Amygdala (tissue), 56 donors: ENCODE data around the gene PPP1R1A.
A peak's percentile ranks its signal among the peaks of the same experiment; 100 is the strongest.

ENCODE experiments used
- DNase-seq, 56 donors: peaks; one replicate each; lab custom pipeline; 2025; lab: John Stamatoyannopoulos, UW

The PPP1R1A gene, protein sequence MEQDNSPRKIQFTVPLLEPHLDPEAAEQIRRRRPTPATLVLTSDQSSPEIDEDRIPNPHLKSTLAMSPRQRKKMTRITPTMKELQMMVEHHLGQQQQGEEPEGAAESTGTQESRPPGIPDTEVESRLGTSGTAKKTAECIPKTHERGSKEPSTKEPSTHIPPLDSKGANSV

GRCh38 chr12:54588110-54588889, at the start of gene PPP1R1A:
Gene PPP1R1A, minus strand, starts transcription at chr12:54588659. Its CDS starts 171 bp downstream, at chr12:54588488.
- peak in 16 of 56 donors; percentile 5 to 44 (median 28) for DNase-seq

DNA sequence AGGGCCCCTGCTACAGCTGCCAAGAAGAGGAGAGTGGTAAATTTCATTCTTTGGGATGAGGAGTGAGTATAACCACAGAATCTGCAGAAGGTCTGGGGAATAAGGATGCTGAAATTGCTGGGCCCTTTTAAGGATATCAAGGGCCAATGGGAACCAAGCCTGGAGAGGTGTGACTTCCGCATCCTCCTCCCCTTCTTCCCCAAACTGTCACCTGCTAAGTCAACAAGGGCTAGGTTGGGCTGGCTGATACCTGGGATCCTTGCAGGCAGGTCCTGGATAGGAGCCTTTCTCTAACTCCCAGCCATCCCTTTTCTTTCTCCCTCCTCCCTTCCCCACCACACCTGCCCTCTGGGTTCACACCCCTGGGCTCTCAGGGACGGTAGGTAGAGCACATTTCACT, 46.3 kb upstream of the PPP1R1A start, which contains the start of gene LACRT:
Gene LACRT (minus strand): TSS at position 101 of the 400 bp plus-strand sequence. CDS start 54 bp downstream, at position 47.
- no peak for DNase-seq

DNA sequence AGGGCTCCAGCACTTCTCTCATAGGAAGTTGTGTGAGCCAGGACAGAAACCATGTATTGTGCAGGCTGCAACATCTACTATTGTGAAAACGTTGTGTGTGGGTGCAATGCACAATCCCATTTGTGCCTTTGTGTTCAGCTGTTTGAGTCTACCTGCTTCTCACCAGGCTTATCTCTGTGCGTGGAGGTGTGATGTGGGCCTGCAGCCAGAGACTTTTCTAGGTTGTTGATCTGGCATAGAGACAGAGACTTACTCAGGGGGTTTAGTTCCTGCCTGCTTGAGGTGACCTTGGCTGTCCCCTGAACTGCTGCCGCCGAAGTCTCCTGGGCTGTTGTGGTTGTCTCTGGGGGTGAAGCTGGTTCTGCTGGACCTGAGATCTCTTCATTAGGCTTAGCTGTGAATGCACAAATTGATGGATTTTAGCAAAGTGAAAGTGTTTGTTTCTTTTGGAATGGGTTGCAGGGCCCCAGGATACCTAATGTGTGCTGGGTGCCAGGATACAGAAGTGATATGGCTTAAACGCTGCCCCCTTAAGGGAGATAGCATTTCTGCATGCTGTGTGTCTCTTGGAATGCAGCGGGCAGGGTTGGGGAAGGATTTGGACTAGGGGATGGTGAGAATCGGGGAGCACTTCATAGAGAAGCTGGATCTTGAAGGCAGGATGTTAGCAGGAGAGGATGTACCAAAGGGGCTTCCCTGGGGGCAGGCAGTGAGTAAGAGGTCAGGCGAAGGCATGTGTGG, 43.7 kb upstream of the PPP1R1A start:
- no peak for DNase-seq

GRCh38 chr12:54631551-54631950, 43.1 kb upstream of the PPP1R1A start:
- no peak for DNase-seq

DNA sequence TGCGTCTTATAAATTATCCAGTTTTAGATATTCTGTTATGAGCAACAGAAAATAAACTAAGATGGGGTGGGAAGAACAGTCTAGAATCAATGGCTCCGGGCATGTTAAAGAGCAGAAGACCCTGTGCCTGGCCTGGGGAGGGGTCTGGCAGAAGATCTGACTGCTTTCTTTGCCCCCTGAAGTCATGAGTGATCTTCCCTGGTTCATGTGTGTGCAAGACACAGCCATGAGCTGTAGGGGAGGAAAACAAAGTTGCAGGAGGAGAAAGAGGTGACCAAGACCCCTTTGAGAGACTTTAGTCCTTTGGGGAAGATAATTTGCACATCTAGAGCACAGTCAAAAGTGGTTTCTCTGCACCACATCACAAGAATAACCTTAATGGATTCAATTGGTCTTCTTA, 41.5 kb upstream of the PPP1R1A start:
- DNase-seq: no peak

GRCh38 chr12:54628186-54628846, 39.9 kb upstream of the PPP1R1A start:
- DNase-seq: no peak

DNA sequence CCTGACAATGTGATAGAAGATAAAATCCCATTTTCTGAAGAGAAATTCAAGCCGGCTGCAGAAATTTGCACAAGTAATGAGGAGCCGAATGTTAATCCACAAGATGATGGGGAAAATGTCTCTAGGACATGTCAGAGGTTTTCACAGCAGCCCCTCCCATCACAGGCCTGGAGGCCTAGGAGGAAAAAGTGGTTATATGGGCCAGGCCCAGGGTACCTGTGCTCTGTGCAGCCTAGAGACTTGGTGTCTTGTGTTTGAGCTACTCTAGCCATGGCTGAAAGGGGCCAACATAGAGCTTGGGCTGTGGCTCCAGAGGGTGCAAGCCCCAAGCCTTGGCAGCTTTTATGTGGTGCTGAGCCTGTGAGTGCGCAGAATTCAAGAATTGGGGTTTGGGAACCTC, 38.8 kb upstream of the PPP1R1A start:
- no peak for DNase-seq

DNA sequence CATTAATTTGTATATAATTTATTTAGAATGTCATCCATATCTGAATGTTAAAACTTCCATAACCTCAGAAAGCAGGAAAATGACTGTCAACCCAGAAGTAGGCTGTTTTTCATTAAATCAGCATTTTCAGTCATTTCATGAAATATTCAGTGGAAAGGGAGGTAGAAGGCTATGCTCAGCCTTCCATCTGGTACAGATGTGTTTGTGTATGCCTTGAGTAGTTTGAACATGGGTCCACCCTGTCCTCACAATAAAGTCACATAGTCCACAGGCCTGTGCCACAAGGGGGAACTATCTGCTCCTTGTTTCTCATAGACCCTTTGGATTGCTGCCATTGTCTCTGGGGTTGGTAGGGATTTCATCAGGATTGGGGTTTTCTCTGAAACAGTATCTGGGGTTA, 37.1 kb upstream of the PPP1R1A start:
- no peak for DNase-seq

DNA sequence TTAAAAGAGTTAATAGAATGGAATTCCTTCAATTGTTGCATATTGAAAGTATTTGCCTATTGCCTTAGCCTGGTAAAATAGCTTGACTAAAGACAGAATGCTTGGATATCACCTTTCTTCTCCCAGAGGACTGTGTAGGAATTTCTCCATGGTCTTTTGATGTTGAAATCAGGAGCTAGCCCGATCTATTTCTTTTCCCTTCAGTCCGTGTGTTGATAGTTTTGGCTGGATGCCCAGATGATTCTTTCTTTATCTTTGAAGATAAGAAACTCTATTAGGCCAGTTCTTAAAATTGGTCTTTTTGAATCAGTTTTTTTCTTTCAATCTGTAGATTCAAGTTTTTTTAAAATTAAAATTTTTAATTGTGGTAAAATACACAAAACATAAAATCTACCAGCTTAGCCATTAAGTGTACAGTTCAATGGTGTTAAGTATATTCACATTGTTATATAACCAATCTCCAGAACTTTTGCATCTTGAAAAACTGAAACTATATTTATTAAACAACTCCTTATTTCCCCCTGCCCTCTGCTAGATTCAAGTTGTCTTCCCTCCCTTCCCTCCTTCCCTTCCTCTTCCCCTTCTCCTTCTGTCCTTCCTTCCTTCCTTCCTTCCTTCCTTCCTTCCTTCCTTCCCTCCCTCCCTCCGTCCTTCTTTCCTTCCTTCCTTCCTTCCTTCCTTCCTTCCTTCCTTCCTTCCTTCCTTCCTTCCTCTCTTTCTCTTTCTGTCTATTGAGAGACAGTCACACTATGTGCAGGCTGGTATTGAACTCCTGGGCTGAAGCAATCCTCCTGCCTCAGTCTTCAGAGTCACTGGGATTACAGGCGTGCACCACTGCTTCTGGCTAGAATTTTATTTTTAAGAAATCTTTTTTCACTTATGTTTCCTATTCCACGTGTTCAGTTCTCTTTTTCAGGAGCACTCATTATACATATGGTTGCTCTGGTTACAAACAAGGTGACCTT, 36.1 kb upstream of the PPP1R1A start:
- no peak for DNase-seq

DNA sequence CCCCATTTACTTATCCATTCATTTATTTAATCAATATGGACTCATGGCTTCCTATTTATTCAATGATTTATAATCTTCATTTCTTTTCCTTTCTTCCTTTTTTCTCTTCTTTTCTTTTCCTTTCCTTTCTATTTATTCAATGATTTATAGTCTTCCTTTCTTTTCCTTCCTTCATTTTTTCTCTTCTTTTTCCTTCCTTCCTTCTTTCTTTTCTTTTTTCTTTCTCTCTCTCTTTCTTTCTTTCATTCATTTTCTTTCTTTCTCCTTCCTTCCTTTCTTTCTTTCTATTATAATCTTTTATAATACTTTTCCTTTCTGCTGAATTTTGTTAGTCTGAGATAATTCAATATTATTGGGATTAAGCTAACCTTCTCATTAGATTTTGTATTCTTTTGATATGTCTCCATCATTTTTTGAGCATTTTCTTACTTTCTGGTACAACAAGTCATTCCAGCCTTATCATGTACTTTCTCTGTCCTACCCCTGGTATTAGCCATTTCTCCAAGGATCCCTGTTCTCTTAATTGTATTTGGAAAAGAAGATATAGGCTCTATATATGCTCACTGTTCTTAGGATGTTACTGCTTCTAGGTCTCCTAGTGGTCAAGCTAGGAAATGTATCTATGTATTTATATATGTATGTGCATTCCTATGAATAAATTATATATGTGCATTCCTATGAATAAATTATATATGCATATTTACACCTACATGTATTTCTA, 34.2 kb upstream of the PPP1R1A start:
- no peak for DNase-seq

GRCh38 chr12:54616933-54617680, 28.6 kb upstream of the PPP1R1A start:
- DNase-seq: no peak

- DNase-seq: no peak
Observed at GRCh38 chr12:54612225-54612750, 23.8 kb upstream of the PPP1R1A start.

GRCh38 chr12:54611715-54612149, 23.3 kb upstream of the PPP1R1A start:
- no peak for DNase-seq

DNA sequence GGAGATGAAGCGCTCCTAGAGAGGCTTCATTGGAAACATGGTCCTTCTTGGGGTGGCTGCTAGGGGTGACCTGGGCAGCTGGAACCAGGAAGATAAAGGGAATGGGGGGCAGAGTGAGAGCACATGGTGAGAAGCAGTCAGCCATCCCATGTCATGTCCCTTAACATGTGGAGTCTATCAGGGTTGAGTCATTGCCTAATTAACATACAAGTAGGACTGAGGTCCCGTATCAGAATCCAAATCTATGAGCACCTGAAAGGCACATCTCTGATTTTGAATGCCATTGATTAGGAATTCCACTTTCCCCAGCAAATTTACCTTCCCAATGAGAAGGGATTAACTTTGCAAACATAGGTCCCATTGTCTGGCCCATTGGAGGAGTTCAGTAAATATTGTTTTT, 20.3 kb upstream of the PPP1R1A start:
- no peak for DNase-seq

GRCh38 chr12:54608156-54608555, 19.7 kb upstream of the PPP1R1A start:
- DNase-seq: no peak

DNA sequence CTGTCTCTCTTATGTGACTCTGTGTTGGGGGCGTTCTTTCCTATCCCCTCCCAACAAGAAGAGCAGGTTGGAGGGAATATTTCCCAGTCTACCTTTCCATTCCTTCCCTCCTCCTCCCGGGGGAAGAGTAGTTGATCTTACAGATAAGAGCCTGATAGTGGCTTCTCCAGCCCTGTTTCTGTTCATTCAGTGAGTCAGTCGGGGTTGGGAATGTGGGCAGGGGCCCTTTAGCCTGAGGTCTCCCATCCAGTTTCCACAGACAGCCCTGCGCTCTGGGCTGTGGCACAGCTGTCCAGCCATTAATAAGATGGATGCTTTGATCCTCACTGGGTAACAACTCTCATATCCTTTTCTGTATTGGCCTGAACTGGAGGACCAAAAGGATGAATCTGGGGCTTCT, 18.1 kb upstream of the PPP1R1A start:
- no peak for DNase-seq

DNA sequence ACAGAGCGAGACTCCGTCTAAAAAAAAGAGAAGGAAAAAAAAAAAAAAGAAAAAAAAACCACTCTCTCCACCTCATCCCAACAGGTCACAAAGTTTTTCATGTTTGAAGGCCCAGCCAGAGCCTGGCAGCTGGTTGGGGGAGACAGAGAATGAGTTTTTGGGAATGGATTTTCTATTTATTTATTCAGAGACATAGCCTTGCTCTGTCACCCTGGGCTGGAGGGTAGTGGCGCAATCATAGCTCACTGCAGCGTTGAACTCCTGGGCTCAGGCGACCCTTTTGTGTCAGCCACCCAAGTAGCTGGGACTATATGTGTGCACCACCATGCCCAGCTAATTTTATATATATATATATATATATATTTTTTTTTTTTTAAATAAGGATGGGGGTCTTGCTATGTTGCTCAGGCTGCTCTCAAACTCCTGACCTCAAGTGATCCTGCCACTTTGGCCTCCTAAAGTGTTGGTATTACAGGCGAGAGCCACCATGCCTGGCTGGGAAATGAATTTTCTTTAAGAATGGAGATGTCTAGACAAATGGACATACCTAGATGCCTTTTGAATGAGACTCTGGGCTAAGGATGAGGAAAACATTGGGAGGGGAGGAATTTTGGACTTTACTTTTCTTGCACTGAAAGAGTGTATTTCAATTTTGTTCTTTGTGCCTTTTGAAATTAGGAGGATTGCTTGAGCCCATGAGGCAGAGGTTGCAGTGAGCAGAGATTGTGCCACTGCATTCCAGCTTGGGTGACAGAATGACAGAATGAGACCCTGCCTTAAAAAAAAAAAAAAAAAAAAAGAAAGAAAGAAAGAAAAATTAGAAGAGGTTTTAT, 16.9 kb upstream of the PPP1R1A start:
- no peak for DNase-seq
